GM18868 (cell line): ENCODE data around the gene LTC4S.

Experiments used
- ATAC-seq: cut with Tn5 transposase; IDR thresholded peaks from one replicate; pipeline ENCODE4 v1.9.1; 2021; ENCODE audit warnings: mild to moderate bottlenecking, moderate library complexity; ENCODE audit not compliant: unreplicated experiment

Gene LTC4S

GRCh38 chr5:179840766-179841165 is 47.0 kb downstream of the LTC4S start:
- ATAC-seq, result no peak

- ATAC-seq, result no peak
Measured at GRCh38 chr5:179841621-179842020, 47.8 kb downstream of the LTC4S start.
